ENCODE data around the gene MGAT4A.
A peak's percentile ranks its signal among the peaks of the same experiment; 100 is the strongest.

MGAT4A gene

DNA sequence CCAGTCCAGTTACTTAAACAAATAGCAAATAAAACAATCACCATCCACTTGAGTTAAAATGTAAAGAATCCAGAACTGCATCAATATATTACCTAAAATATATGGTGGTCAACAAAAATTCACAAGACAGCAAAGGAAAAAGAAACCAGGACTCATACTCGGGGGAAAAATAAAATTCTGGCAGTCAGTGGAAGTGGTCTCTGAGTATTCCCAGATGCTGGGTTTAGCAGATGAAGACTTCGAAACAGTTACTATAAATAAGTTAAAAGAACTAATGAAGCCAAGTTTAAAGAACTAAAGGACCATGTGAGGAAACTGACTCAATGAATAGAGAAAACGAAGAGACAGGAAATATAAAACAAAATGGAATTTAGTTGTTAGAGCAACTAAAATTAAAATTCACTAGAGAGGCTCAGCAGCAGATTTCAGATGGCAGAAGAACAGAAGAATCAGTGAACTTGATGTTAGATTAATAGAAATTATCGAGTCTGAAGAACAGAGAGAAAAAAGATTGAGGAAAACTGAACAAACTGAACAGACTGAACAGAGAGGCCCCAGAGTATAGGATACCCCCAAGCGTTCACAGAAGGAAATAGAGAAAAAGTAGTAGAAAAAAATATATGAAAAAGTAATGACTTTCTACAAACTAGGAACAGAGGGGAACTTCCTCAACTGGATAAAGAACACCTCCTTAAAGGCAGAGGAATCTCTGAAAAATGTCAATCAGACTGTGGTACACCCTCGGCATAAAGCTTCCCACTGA lies 27.9 kb downstream of the MGAT4A start:
- DNase-seq (ENCODE audit: low spot score), result no peak

DNA sequence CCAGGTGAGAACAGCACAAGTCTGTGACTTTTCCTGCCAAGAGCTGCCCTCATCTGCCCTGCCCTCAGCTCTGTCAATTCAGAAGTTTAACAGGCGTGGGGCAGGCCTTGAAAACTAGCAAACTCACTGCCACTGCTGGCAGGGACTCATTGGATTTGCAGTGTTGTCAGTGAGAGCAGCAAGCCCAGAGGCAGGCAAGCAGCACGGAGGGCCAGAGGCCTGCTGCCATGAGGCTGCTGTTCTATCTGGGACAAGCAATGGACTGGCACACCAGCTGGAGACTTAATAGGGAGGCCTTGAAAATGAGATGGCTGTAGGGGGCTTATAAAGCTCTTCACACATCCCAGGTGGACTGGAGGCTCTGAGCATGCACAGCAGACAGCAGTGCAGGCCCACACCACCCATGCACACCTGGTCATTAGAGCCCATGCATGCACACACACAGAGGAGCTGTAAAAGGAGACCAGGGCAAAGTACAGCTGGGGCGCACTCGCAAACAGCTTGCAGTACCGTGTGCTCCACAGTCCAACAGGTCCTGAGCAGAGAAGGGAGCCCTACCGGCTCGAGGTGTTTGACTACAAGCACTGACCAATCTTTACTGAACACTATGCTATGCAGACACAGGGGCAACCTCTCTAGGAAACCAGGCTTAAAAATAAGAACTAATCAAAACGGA lies 28.7 kb downstream of the MGAT4A start:
- no peak for DNase-seq (ENCODE audit: low spot score)

DNA sequence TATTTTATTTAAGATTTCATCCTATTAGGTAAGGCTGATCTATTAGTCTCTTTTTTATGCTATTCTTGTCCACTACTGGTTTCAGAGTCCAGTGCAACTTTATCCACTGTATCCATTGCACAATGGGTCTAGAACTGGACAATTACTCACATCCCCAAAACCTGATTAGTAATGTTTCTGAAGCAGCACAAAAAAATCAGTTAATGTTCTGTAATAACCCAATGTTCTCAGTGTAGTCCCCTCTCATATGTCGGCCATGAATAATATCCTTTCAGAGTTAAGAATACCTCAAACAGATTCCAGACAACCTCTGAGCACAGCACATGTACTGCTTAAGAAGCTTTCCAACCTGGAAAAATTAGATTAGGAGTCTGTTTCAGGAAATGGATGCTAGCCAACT lies 29.7 kb downstream of the MGAT4A start:
- DNase-seq (ENCODE audit: low spot score), result no peak

DNA sequence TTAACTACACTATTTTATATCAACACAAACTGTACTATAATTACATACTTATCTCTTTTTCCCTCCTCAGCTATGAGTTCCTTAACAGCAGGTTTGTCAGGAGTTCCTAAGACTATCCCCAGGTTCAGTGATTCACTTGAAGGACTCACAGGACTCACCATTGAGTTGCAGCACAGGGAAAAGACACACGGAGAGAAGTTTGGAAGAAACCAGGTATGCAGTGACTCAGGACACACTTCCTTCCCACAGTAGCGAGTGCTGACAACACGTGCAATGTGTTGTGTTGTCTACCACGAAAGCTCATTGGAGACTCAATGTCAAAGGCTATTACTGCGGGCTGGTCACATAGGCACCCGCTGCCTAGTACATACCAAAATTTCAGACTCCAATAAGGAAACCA lies 32.0 kb downstream of the MGAT4A start:
- no peak for DNase-seq (ENCODE audit: low spot score)

DNA sequence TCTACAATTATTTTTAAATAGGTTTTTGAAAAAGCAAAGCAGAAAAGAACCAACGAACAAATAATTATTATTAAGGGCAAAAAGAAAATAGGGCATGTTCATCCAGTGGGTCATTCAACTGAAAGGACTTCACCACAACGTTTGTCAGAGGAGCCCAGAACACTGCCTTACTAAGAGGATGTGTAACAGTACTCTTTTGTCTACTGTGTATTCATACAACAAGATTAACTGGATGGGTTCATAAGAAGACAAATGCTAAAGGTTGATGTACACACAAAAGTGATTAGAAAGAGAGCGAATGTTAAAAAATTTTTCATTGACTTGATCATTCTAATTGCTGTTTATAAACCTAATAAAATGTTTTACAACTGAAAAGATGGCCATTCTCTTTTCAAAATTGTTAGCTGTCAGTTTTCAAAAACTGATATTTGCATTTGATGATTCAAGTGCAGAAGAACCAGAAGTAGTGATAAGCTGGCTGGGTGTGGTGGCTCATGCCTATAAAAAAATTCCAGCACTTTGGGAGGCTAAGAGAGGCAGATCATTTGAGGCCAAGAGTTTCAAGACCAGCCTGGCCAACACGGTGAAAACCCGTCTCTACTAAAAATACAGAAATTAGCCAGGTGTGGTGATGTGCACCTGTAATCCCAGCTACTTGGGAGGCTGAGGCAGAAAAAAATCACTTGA lies 33.1 kb downstream of the MGAT4A start:
- DNase-seq (ENCODE audit: low spot score), result no peak

DNA sequence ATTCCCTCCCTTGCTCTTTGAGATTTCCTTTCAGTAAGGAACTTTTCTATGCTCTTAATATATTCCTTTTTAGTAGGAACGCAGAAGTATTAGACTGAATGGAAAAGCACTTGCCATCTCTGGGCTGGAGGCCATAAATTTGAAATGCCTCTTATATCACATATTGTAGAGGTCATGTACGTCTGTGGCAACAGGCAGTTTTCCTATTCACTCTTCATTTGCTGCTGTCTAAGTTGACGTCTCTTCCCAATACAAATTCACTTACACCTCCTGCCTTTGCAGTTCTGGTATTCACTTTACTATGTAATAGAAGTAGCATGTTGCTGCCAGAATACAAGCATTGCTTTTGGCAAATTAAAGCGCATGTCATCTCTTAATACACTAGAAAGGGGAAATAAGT lies 34.7 kb downstream of the MGAT4A start:
- no peak for DNase-seq (ENCODE audit: low spot score)

DNA sequence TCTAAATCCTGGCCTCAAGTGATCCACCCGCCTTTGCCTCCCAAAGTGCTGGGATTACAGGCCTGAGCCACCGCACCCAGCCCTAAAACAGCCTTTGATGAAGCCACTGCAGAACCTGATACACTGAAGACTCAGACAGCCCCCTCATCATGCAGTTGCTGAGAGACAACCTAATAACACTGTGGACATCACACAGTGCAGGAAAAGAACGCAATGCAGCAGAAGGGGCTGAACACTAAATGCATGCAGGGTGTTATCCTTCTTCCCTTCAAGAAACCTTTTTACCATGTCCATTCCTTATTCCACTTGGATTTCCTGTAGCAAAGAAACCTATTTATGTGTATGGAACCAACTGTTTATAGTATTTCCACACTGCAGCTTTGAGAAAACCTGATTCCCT lies 35.7 kb downstream of the MGAT4A start:
- DNase-seq (ENCODE audit: low spot score), result no peak

DNA sequence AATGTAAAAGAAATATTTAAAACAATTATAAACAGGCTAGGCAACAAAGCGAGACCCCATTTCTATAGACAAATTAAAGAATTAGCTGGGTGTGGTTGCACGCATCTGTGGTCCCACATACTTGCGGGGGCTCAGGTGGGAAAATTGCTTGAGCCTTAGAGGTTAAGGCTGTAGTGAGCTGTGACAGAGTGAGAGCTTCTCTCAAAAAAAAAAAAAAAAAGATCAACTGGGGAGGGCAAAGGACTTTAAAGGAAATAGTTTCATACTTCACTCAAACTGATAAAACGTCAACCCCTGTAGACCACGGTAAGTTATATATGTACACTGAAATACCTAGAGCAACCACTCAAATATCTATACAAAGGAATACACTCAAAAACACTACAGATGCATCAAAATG lies 37.5 kb downstream of the MGAT4A start:
- DNase-seq (ENCODE audit: low spot score), result no peak

DNA sequence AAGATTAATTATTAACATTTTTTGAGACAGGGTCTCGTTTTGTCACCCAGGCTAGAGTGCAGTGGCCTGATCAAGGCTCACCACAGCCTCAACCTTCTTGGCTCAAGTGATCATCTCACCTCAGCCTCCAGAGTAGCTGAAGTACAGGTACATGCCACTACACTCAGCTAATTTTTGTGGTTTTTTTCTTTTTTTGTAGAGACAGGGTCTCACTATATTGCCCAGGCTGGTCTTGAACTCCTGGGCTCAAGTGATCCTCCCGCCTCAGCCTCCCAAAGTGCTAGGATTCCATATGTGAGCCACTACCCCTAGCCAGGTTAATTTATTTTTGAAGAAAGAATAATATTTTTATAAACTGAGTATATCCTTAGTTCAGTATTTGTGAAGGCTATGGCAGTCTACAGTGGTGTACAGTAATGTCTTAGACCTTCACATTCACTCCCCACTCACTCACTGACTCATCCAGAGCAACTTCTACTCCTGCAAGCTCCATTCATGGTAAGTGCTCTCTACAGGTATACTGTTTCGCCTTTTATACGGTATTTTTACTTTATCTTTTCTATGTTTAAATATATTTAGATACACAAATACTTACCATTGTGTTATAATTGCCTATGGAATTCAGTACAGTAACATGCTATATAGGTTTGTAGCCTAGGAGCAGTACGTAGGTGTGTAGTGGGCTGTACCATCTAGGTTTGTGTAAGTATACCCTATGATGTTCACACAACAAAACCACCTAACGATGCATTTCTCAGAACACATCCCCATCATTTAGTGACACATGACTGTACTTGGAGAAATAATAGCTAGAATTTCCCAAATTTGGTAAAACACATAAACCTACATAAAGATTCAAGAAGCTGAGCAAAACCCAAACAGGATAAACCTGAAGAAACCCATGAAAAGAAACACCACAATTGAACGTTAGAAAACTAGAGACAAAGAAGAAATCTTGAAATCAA lies 38.6 kb downstream of the MGAT4A start:
- peak; percentile 52 for DNase-seq (ENCODE audit: low spot score)

DNA sequence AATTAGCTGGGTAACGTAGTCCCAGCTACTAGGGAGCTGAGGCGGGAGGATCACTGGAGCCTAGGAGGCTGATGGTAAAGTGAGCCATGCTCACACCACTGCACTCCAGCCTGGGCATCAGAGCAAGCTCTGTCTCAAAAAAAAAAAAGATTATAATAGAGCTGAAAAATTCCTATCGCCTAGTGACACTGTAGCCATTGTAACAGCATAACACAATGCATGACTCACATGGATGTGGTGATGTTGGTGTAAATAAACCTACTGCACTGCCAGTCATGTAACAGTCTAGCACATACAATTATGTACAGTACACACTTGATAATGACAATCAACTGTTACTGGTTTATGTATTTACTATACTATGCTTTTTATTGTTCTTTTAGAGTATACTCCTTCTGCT lies 39.6 kb downstream of the MGAT4A start:
- DNase-seq (ENCODE audit: low spot score), result peak; percentile 63

DNA sequence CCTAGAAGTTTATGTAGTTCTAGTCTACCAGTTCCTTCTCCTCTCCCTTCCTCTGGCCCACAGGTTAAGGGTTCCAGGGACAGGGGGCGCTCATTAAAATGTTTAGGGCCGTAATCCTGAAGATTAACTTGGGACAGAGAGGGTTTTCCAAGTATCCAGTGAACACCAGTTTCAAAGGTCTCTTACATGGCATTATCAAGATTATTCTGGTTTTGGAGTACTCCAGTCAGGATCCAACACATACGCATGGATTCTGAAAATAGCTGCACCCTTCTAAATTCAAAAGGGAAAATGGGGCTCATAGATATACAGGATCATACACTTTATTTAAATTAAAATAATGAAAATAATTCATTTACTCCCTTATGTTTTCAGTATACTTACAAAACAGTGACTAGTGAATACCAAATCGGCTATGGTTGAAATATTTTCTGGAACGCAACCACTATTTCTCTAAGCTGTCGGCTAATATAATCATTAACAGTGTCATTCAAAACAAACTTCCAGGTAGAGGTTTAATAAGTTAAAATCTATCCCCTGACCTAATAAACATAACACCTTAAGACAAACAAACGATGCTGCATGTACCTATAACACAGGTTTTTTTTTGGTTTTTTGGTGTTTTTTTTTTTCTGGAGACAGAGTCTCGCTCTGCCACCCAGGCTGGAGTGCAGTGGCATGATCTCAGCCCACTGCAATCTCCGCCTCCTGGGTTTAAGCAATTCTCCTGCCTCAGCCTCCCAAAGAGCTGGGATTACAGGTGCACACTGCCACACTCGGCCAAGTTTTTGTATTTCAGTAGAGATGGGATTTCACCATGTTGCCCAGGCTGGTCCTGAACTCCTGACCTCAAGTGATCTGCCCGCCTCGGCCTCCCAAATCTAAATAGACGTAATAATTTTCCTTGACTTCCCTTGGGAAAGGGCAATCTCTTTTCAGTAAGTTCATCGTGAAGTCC lies 44.7 kb downstream of the MGAT4A start:
- no peak for DNase-seq (ENCODE audit: low spot score)

DNA sequence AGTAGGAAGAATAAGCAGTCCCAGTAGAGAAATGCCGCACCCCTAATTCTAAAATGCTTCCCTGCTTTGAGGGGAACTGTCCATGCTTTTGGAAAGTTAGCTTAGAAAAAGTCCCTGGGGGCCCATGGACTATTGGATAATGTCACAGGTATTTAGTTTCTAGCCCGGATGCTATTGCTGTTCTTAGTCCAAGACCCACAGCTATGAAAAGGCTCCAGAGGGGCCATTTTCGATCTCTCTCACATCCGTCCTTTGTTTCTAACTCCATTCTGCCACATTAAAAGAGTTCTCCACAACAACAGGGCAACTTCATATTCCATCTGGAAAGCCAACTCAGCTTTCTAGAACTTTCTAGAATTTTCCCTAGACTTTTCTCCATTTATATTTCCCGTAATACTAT lies 47.2 kb downstream of the MGAT4A start:
- DNase-seq (ENCODE audit: low spot score), result no peak

DNA sequence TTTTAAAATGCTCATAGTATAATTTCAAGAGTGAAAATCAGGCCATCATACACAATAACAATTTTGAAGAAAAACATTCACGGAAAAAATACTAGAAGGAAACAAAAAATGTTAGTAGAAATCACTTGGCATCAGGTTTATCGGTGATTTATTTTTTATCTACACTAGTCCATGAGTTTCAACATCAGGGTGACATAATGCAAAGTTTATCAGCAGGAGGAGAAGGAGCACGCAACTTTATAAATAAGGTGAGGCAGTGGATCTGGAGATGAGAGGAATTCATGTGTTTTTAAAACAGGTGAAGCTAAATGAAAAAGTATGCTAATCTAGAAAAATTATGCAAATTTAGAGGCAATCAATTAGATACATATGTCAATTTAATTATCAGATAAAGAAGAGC lies 54.2 kb downstream of the MGAT4A start:
- no peak for DNase-seq (ENCODE audit: low spot score)

DNA sequence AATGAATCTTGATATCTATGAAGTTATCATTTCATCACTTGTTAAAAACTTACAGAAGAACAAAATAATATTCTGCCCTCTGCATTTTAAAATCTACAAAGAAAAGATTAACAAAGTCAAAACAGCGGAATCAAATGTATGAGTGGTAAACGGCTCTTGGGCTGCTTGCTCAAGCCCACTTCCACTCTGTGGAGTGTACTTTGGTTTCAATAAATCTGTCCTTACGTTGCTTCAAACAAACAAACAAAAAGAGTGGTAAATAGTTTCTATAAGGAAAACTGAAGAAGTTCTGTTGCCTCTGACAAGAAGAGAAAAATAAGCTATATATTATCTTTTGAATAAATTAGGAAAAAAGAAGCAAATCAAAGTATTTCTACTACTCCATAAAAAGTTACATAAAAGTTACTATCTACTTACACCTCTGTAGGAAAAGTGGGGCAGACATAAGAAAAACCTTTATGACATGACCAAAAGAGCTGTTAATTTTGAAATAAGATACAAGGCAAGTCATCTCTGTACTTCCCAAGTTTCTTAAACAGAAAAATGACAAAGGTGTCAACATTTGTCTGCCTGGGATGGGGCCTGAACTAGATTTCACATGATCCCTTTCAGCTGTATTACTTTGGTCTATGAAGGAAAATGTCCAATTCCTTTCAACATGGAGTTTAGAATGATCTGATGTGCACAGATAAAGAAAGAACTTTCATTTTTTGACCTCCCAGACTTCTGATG lies 56.5 kb downstream of the MGAT4A start:
- DNase-seq (ENCODE audit: low spot score), result no peak

DNA sequence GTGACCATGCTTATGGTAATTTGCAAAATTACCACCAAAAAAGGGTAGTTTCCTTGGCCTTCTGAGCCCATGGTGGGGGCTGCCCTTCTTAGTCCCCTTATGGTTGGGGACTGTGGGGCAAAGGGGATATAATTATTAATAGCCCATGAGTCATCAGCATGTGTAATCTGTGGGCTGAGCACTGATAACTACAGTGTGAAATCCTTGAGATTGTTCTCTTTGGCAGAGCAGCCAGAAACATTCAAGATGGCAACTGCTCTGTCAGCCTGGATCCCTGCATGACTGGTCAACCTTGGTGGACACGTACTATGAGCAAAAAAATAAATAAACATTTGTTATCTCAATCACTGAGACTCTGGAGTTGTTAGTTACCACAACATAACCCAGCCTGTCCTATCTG lies 61.3 kb downstream of the MGAT4A start:
- DNase-seq (ENCODE audit: low spot score), result no peak

DNA sequence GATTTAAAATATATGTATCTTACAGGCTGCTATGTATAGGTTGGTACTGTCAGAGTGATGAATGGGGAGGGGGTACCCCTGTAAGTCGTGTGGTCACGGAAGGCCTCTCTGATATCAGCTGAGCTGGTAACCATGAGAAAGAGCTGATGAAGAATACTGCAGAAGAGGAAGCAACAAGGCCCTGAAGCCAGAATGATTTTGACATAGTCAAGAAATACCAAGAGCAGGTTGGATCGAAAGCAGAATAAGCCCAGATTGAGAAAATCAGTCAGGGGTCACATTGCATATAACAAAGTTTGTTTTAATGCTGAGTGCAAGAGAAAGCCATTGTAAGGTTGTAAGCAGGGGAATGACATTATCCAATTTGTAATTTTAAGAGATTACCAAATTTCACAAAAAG lies 65.3 kb downstream of the MGAT4A start:
- DNase-seq (ENCODE audit: low spot score), result no peak

DNA sequence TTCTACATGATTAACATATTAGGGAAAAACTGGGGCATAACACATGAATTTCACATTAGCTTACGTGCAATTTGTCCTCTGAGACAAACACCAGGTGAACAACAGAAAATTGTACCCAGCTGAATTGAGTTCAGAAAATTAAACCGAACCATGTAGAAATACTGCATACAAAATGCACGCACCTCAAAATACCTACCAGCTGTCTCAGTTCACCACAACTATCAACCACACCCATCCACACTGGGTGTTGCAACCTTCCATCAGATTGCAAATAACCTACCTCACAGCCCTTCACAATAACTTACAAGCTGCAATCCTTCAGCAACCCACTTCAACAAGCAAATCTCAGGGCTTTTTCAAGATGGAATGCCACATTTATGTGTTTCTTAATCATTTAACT lies 66.6 kb downstream of the MGAT4A start:
- peak; percentile 72 for DNase-seq (ENCODE audit: low spot score)

DNA sequence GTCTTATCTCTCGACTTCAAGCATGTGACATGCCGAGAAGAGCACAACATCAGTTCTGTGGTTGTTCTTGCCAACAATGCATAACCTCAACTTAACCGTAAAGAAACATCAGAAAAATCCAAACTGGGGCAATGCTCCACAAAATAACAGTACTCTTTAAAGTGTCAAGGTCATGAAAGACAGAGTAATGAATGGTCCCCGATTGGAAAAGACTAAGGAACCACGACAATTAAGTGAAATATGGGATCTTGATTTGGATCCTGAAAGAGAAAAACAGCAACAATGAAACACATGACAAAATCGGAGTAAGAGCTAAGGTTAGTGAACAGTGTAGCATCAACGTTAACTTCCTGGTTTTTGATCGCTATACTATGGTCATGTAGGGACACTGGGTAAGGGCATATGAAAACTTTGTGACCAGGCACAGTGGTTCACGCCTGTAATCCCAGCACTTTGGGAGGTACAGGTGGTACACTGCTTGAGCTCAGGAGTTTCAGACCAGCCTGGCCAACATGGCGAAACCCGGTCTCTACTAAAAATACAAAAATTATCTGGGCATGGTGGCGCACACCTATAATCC lies 67.3 kb downstream of the MGAT4A start:
- peak; percentile 57 for DNase-seq (ENCODE audit: low spot score)

DNA sequence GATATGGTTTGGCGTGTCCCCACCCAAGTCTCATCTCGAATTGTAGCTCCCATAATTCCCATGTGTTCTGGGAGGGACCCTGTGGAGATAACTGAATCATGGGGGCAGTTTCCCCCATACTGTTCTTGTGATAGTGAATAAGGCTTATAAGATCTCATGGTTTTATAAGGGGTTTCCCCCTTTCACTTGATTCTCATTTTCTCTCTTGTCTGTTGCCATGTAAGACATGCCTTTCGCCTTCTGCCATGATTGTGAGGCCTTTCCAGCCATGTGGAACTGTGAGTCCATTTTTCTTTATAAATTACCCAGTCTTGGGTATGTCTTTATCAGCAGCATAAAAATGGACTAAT lies 71.5 kb downstream of the MGAT4A start:
- DNase-seq (ENCODE audit: low spot score), result peak; percentile 30

Data from CD4-positive, alpha-beta T cell treated with Interleukin-2 at 100 ng/mL for 4 hours (primary cell).